IgD-negative memory B cell (primary cell): Measurements from ENCODE around the gene MLXIPL. TPM values are rescaled to one million over a fixed set of nuclear protein-coding genes. Genes with fewer than 3 reads are reported as not detected.
"Not testable (repeated sequence)": the region's sequence is repeated elsewhere in the genome, so short reads cannot be mapped to it uniquely, and the experiment has no call there.

Experiments
- H3K27ac Mint-ChIP-seq, 3 donors: one replicate each; pipeline ENCODE4 v1.8.0; 2020 to 2022; ENCODE audit warnings: mild to moderate bottlenecking in 3 of 3, mixed read lengths in 3 of 3, moderate library complexity in 1 of 3
- H3K27me3 Mint-ChIP-seq: one replicate; pipeline ENCODE4 v1.8.0; 2021; ENCODE audit warnings: mixed read lengths
- H3K36me3 Mint-ChIP-seq: one replicate; pipeline ENCODE4 v1.8.0; 2020; ENCODE audit warnings: mild to moderate bottlenecking, mixed read lengths
- H3K4me1 Mint-ChIP-seq, 3 donors: one replicate each; pipeline ENCODE4 v1.8.0; 2020 to 2022; ENCODE audit warnings: mixed read lengths in 3 of 3, mild to moderate bottlenecking in 1 of 3
- H3K4me3 Mint-ChIP-seq, 4 donors: one replicate each; pipeline ENCODE4 v1.8.0; 2020 to 2022; ENCODE audit warnings: mild to moderate bottlenecking in 4 of 4, mixed read lengths in 4 of 4, moderate library complexity in 3 of 4
- H3K9me3 Mint-ChIP-seq, 3 donors: one replicate each; pipeline ENCODE4 v1.8.0; 2020 to 2021; ENCODE audit warnings: mixed read lengths in 3 of 3, mild to moderate bottlenecking in 1 of 3
- polyA plus RNA-seq: library from polyadenylated mRNA; unstranded; fragments of 300-500 nt; fragmentation: Illumina TruSeq; gene quantifications from one replicate; pipeline ENCODE4 v1.2.3, GENCODE V29; 2021

MLXIPL gene
- polyA plus RNA-seq, 1 donor from 2014 or later: not detected

GRCh38 chr7:73610105-73610504, 14.2 kb downstream of the MLXIPL start:
- Mint-ChIP-seq H3K36me3 (no peaks in the 10 kb centered on the region), H3K27ac (no peak overlapping the region), H3K27me3 (peaks cover 32% of the 10 kb centered on the region), H3K4me3 (no peak overlapping the region), H3K4me1 (peaks cover 0 to 2% (median 0%) of the 10 kb centered on the region in 3 donors), H3K9me3 (no peaks in the 10 kb centered on the region)

- not testable (repeated sequence) for H3K27ac Mint-ChIP-seq, H3K4me3 Mint-ChIP-seq, H3K4me1 Mint-ChIP-seq, H3K9me3 Mint-ChIP-seq, H3K36me3 Mint-ChIP-seq
- H3K27me3 Mint-ChIP-seq: peaks cover 22% of the 10 kb centered on the region
These were observed 16.7 kb downstream of the MLXIPL start for GRCh38 chr7:73607692-73607983.

- peak overlapping the region in 1 of 3 donors; percentile 46 for H3K27ac Mint-ChIP-seq
- no peaks in the 10 kb centered on the region for H3K9me3 Mint-ChIP-seq
- H3K27me3 Mint-ChIP-seq: peaks cover 22% of the 10 kb centered on the region
- peaks cover 0 to 2% (median 0%) of the 10 kb centered on the region in 3 donors for H3K4me1 Mint-ChIP-seq
- H3K36me3 Mint-ChIP-seq: no peaks in the 10 kb centered on the region
- H3K4me3 Mint-ChIP-seq: peak overlapping the region in 1 of 4 donors; percentile 60
These were observed 17.3 kb downstream of the MLXIPL start for GRCh38 chr7:73606801-73607691.

- Mint-ChIP-seq H3K4me3 (no peak overlapping the region), H3K4me1 (peaks cover 0 to 2% (median 0%) of the 10 kb centered on the region in 3 donors), H3K9me3 (no peaks in the 10 kb centered on the region), H3K27ac (no peak overlapping the region), H3K36me3 (no peaks in the 10 kb centered on the region), H3K27me3 (peaks cover 22% of the 10 kb centered on the region)
These were observed 18.6 kb downstream of the MLXIPL start for GRCh38 chr7:73605601-73606220.

GRCh38 chr7:73602721-73603651, 21.3 kb downstream of the MLXIPL start:
- Mint-ChIP-seq H3K27ac (peak overlapping the region in 1 of 3 donors; percentile 59), H3K9me3 (no peaks in the 10 kb centered on the region), H3K4me1 (no peaks in the 10 kb centered on the region), H3K27me3 (peaks cover 16% of the 10 kb centered on the region), H3K36me3 (no peaks in the 10 kb centered on the region), H3K4me3 (no peak overlapping the region)

GRCh38 chr7:73599916-73600315, 24.4 kb downstream of the MLXIPL start:
- H3K9me3 Mint-ChIP-seq: no peaks in the 10 kb centered on the region

GRCh38 chr7:73599151-73599882, 25.0 kb downstream of the MLXIPL start:
- H3K4me3 Mint-ChIP-seq: peak overlapping the region in 1 of 4 donors; percentile 17
- no peaks in the 10 kb centered on the region for H3K4me1 Mint-ChIP-seq
- no peaks in the 10 kb centered on the region for H3K36me3 Mint-ChIP-seq
- no peaks in the 10 kb centered on the region for H3K9me3 Mint-ChIP-seq
- peaks cover 19% of the 10 kb centered on the region for H3K27me3 Mint-ChIP-seq
- H3K27ac Mint-ChIP-seq: no peak overlapping the region

More at GRCh38 chr7:73599916-73600315, 24.4 kb downstream of the MLXIPL start:
- Mint-ChIP-seq H3K27ac (no peak overlapping the region), H3K4me3 (no peak overlapping the region), H3K4me1 (no peaks in the 10 kb centered on the region), H3K36me3 (no peaks in the 10 kb centered on the region), H3K27me3 (peaks cover 19% of the 10 kb centered on the region)

- Mint-ChIP-seq H3K9me3 (no peaks in the 10 kb centered on the region), H3K27me3 (peaks cover 22% of the 10 kb centered on the region), H3K4me3 (no peak overlapping the region), H3K4me1 (no peaks in the 10 kb centered on the region), H3K27ac (no peak overlapping the region), H3K36me3 (peaks cover 2% of the 10 kb centered on the region)
These were observed 26.1 kb downstream of the MLXIPL start for GRCh38 chr7:73597978-73598782.

GRCh38 chr7:73596191-73597065, 27.9 kb downstream of the MLXIPL start:
- peaks cover 0 to 1% (median 0%) of the 10 kb centered on the region in 3 donors for H3K4me1 Mint-ChIP-seq
- no peak overlapping the region for H3K4me3 Mint-ChIP-seq
- peaks cover 2% of the 10 kb centered on the region for H3K36me3 Mint-ChIP-seq
- no peaks in the 10 kb centered on the region for H3K9me3 Mint-ChIP-seq
- no peak overlapping the region for H3K27ac Mint-ChIP-seq
- H3K27me3 Mint-ChIP-seq: peaks cover 16% of the 10 kb centered on the region

GRCh38 chr7:73595358-73595757, 29.0 kb downstream of the MLXIPL start:
- H3K9me3 Mint-ChIP-seq: no peaks in the 10 kb centered on the region
- peaks cover 2% of the 10 kb centered on the region for H3K36me3 Mint-ChIP-seq
- peaks cover 16% of the 10 kb centered on the region for H3K27me3 Mint-ChIP-seq
- no peak overlapping the region for H3K4me3 Mint-ChIP-seq
- H3K27ac Mint-ChIP-seq: no peak overlapping the region
- peaks cover 0 to 1% (median 0%) of the 10 kb centered on the region in 3 donors for H3K4me1 Mint-ChIP-seq

GRCh38 chr7:73593207-73594045, 30.9 kb downstream of the MLXIPL start:
- no peaks in the 10 kb centered on the region for H3K9me3 Mint-ChIP-seq
- peaks cover 2% of the 10 kb centered on the region for H3K36me3 Mint-ChIP-seq
- peak overlapping the region in 1 of 4 donors; percentile 55 for H3K4me3 Mint-ChIP-seq

GRCh38 chr7:73586911-73587310, 37.4 kb downstream of the MLXIPL start:
- peak overlapping the region in 1 of 3 donors; percentile 45 for H3K27ac Mint-ChIP-seq
- peak overlapping the region in 1 of 4 donors; percentile 55 for H3K4me3 Mint-ChIP-seq
- H3K9me3 Mint-ChIP-seq: peaks cover 0 to 2% (median 0%) of the 10 kb centered on the region in 3 donors
- no peaks in the 10 kb centered on the region for H3K36me3 Mint-ChIP-seq
- no peaks in the 10 kb centered on the region for H3K27me3 Mint-ChIP-seq
- peaks cover 0 to 8% (median 4%) of the 10 kb centered on the region in 3 donors for H3K4me1 Mint-ChIP-seq

More at GRCh38 chr7:73593207-73594045, 30.9 kb downstream of the MLXIPL start:
- Mint-ChIP-seq H3K27ac (no peak overlapping the region), H3K4me1 (peaks cover 0 to 1% (median 0%) of the 10 kb centered on the region in 3 donors), H3K27me3 (peaks cover 16% of the 10 kb centered on the region)
